ENCODE measurements around the gene UCMA. TPM values are rescaled to one million over a fixed set of nuclear protein-coding genes. Genes with fewer than 3 reads are reported as not detected.
"Not testable (repeated sequence)": the region's sequence is repeated elsewhere in the genome, so short reads cannot be mapped to it uniquely, and the experiment has no call there.

Gene UCMA
- total and polyA plus RNA-seq, 2 of the 4 experiments (the other 2 are of a cell fraction): not detected

- H2AK9ac ChIP-seq (replicated peaks; ENCODE audit: low read depth, low read length, poor library complexity); in situ Hi-C loops (cut with MboI; ENCODE audit: low sequenced_read_pairs); H3K27ac ChIP-seq (ENCODE audit: insufficient read depth, low read length); BruUV-seq (replicated peaks); H3K14ac ChIP-seq (replicated peaks; ENCODE audit: low read depth, low read length); H4K91ac ChIP-seq (ENCODE audit: insufficient read depth, low read depth, low read length); CTCF ChIA-PET; H2BK20ac ChIP-seq (ENCODE audit: low read depth, low read length); H2AFZ ChIP-seq (replicated peaks; ENCODE audit: low read length, poor library complexity); H3K4ac ChIP-seq (ENCODE audit: low read depth, low read length); dilution Hi-C loops (cut with HindIII; ENCODE audit: low sequenced_read_pairs, unreplicated experiment); H3K27me3 ChIP-seq (ENCODE audit: control insufficient read depth, insufficient read depth, low read length); H3K9ac ChIP-seq (ENCODE audit: low read depth, low read length); H4K8ac ChIP-seq (ENCODE audit: low read depth in 2 of 2, low read length in 2 of 2); DNase-seq; intact Hi-C loops (cut with micrococcal nuclease); H3K4me3 ChIP-seq (ENCODE audit: insufficient read depth, low read depth, low read length); H3K9me1 ChIP-seq (ENCODE audit: insufficient read depth, low read length); H4K20me1 ChIP-seq (ENCODE audit: insufficient read depth, low read length); H2BK15ac ChIP-seq (ENCODE audit: low read depth, low read length); H3K4me2 ChIP-seq (ENCODE audit: low read depth, low read length); H3K23ac ChIP-seq (ENCODE audit: low read depth, low read length); H3K18ac ChIP-seq (ENCODE audit: low read depth, low read length); H2AK5ac ChIP-seq (ENCODE audit: low read depth, low read length); H3K9me3 ChIP-seq (ENCODE audit: control insufficient read depth, insufficient read depth, low read length); H4K5ac ChIP-seq (ENCODE audit: low read depth, low read length); H3K79me1 ChIP-seq (ENCODE audit: low read depth in 1 of 2, low read length in 2 of 2); H2BK5ac ChIP-seq (ENCODE audit: low read depth, low read length, poor library complexity, severe bottlenecking); ATAC-seq (ENCODE audit: low read depth); POLR2A ChIA-PET (ENCODE audit: unreplicated experiment); H3K4me1 ChIP-seq (ENCODE audit: control insufficient read depth, insufficient read depth, low read length); H3K56ac ChIP-seq (ENCODE audit: extremely low read depth, insufficient read depth, low read length); H2BK120ac ChIP-seq (ENCODE audit: low read depth, low read length); H3K36me3 ChIP-seq (ENCODE audit: control insufficient read depth, insufficient read depth, low read length): not testable (repeated sequence)
- WGBS, 2 experiments (ENCODE audit: extremely low coverage in 2 of 2, insufficient read length in 1 of 2): 83% methylated on average over 2 of the region's 6 CpGs; no CpG with 5 or more reads in 1 of the 2 experiments
Observed at GRCh38 chr10:13282348-13282747, 48.2 kb upstream of the UCMA start.
